HG03521 (cell line): ENCODE data around the gene SUGT1.
"Not testable (repeated sequence)": the region's sequence is repeated elsewhere in the genome, so short reads cannot be mapped to it uniquely, and the experiment has no call there.

Source experiments
- ATAC-seq: cut with Tn5 transposase; IDR thresholded peaks from one replicate; pipeline ENCODE4 v1.9.1; 2021; ENCODE audit warnings: mild to moderate bottlenecking, moderate library complexity; ENCODE audit not compliant: unreplicated experiment

The SUGT1 gene

DNA sequence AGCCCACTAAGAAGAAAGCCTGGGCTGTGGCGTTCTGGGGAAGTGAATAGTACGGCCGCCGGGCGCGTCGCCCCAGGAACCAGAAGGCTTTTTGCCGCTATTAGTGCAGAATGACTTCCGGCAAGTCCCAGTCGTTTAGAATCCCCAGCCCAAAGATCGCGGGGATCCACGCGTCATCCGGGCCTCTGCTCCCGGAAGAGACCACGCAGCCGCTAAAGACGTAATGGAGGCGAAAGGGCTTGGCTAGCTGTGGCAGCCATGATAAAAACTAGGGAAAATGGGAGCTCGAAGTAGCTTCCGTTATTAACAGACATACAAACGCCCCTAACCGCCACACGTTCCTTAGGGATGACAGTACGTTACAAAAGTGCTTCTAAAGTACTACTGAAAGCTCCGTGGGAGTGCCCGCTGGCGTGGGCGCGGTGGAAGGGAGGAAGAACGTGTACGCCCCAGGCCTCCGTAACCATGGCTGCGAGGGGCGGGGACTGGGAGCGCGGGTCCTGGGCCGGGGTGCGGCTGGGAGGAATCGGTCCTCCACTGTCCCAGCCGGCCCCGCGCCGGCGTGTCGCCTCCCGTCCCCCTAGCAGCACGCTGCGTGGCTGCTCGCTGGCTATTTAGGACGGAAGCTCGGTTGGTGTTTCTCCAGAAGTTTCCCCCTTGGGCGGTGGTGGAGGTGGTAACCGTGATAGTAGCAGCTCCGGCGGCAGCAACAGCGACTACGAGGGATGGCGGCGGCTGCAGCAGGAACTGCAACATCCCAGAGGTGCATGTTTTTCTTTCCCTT is at the start of gene SUGT1:
Gene SUGT1 (plus strand): TSS at position 641 of the 784 bp plus-strand sequence. CDS start 85 bp downstream, at position 726.
- ATAC-seq, result peak; percentile 95

DNA sequence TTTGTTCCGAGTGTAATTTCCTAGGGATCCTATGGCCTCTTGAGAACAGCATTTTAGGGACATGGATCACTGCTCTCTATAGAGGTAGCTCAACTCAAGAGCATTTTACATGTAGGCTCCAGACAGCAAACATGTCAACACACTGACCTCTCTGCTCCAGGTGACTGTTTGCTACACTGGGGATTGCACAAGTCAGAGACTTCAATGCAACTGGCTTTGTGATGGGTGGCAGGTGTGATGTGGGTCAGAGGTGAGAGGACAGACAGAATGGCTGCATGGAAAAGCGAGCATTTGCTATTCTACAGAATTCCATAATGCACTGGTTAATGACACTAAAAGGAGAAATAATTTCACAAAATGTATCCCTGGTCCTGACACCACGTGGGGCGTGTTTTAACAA is 49.3 kb upstream of the SUGT1 start:
- not testable (repeated sequence) for ATAC-seq

DNA sequence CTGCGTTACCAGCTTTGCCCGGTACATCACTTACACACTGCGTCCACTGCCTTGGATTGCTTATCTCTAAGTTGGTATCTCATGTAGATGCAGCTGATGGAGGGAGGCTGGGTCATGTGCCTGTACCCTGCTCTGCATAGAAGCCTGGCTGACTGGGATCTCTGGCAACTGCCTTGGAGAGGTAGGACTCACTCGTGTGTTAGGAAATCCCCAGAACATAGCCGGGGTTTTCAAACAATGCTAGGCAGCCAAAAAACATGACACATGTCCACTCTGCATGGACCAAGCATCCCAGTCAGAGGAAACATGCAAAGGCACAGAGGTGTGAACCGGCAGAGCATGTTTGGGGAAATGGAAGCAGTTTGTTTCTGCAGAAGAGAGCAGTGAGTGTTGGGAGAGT is 46.5 kb upstream of the SUGT1 start:
- ATAC-seq, result not testable (repeated sequence)

DNA sequence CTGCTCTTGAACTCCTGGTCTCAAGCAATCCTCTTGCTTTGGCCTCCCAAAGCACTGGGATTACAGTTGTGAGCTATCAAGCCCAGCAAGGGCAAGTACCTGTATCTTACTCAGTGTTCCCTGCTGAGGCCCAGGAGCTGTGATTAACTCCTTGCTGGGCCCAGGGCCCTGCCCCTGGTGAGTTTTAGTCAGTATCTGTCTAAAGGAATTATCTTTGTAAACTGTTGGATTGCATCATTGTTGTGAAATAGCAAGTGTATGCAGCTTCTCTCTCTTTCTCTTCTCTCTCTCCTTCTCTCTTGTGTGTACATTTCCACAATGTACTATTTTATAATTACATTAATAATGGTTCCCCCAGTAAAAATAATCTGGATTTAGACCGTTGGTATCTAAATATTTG is 45.8 kb upstream of the SUGT1 start:
- not testable (repeated sequence) for ATAC-seq

DNA sequence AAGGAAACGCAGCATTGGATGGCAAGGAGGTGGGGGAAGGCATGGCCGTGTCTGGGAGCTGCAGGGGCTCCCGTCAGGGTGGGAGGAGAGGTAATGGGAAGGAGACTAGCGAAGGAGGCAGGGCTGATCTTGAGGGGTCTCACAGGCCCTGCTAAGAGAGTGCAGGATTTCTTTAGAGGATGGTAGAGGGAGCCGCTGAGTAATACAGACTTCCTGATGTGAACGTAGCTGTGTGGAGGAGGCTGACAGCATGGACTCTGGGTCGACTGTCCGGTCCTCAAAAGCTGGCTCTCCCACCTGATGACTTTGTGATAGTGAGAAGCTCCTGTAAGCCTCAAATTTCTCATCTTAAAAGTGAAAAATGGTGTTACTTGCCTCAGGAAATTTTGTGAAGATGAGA is 44.5 kb upstream of the SUGT1 start:
- ATAC-seq, result not testable (repeated sequence)

DNA sequence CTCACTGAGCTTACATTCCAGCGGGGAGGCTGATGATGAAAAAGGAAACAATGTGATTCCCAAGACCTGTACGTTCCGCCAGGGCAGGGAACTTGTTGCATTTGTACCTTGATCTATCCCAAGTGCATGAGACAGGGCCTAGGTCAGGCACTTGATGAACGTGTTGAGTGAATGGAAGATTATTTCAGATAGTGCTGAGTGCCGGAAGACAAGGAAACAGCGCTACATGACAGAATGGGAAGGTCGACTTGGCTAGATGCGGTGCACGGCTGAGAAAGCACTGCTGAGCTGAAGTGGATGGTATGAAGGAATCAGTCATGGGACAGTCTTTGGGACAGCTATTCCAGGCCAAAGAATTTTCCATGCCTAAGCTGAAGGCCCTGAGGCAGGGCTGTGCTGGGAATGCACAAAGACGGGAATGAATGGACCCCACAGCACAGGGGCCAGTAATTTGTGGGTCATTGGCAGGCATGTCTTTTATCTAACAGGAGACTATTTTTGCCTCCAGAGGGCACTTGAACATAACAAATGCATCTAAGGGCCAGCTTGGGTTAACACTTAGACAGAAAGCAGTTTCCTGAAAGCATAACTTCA is 43.5 kb upstream of the SUGT1 start:
- peak; percentile 66 for ATAC-seq

DNA sequence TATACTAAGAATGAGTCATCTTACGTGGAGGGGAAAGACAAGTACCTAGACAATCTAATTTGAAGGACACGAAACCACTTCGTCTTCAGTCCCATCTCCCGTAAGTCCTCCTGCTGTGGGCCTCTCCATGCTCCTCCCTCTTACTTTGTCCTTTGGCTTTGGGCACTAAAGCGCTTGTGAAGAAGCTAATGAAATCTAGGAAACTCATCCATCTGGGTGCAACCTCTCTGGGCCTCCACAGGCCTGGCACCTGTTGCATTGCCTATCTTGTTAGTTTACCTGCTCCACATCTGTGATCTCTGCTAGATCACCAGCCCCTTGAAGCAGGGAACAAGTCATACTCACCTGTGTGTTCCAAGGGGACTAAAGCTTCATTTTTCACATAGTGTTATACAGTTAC is 42.5 kb upstream of the SUGT1 start:
- ATAC-seq, result not testable (repeated sequence)

DNA sequence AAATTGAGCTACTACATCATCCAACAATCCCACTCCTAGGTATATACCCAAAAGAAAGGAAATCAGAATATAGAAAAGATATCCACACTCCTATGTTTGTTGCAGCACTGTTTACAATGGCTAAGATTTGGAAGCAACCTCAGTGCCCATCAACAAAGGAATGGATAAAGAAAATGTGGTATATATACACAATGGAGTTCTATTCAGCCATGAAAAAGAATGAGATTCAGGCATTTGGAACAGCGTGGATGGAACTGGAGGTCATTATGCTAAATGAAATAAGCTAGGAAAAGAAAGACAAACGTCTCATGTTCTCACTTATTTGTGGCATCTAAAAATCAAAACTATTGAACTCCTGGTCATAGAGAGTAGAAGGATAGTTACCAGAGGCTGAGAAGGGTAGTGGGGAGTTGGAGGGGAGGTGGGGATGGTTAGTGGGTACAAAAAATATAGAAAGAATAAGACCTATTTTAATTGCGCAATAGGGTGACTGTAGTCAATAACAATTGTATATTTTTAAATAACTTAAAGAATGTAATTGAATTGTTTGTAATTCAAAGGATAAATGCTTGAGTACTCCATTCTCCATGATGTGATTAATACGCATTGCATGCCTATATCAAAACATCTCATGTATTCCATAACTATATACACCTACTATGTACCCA is 37.4 kb upstream of the SUGT1 start:
- ATAC-seq, result no peak

DNA sequence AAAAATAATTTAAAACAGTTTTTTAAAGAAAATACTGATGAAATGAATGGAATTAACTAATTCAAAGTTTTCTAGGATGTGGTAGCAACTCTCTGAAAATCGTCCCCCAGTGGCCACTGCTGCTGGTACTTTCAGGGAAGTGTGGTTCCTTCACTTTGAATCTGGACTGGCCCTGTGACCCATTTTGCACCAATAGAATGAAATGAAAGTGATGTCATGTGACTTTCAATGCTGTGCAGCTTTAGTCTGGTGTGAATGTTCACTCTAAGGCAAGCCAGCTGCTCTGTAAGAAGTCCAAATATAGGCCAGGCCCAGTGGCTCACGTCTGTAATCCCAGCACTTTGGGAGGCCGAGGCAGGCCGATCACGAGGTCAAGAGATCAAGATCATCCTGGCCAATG is 36.8 kb upstream of the SUGT1 start:
- ATAC-seq, result no peak

DNA sequence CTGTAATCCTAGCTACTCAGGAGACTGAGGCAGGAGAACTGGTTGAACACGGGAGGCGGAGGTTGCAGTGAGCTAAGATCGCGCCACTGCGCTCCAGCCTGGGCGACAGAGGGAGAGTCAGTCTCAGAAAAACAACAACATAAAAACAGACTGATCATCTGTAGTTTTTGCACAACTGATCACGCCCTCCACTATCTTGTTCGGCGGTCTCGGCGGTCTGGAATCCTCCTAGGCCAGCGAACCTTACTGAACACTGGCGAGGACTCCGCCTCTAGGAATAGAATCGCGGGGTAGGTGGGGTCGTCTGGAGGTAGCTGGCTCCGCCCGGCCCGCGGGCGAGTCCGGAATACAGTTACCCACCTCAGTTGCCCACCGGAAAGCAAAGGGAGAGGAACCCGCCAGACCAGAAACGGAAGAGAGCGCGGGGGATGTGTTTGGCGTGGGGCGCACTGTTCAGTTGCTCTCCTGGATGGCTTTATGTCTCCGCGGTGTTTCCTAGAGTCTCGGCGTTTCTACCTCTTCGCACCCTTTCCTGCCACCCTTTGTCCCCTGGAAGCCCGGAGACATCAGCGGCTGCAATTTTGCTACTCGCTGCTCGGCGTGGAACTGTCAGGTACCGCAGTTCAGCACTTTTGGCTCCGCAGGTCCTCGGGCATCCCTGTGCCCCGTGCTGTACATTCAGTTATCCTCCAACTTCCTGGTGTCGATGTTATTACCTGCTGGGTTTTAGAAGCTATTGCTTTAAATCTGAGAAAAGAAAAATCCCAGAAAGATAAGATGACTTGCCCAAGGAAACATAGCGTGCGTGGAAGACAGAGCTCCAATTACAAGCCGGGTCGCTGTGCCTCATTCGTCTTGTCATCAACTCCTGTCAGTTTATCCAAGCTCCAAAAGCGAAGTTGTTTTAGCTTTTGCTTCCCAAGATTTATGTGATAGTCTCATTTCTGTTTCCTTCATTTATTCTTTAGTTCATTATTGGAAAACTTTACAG is 35.3 kb upstream of the SUGT1 start:
- peak; percentile 95 for ATAC-seq

DNA sequence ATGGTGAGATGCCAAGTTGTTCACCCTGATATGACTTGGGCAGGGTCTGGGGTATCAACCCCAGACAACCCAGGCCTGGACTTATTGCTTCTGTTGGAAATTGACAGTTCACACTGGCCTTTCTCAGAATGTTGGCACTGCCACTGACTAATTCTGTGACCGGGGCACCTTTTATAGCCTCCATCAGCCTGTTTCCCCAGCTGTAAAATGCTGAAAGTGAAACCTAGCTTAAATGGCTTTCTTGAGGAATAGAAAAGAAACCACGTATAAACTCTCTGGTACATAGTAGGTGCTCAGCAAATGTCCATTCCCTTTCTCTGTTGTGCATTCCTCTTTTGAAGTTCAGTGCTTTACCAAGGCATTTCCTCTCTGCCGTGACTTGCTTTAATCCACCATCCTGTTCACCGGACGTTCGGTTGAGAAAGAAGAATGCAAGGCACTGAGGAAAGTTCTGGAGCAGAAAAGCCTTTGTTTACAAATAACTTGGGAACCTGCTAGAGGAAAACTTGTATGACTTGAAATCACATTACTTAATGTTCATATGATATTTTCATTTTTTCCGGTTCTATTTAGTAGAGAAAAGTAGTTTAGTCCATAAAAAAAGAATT is 21.4 kb upstream of the SUGT1 start:
- ATAC-seq, result not testable (repeated sequence)

DNA sequence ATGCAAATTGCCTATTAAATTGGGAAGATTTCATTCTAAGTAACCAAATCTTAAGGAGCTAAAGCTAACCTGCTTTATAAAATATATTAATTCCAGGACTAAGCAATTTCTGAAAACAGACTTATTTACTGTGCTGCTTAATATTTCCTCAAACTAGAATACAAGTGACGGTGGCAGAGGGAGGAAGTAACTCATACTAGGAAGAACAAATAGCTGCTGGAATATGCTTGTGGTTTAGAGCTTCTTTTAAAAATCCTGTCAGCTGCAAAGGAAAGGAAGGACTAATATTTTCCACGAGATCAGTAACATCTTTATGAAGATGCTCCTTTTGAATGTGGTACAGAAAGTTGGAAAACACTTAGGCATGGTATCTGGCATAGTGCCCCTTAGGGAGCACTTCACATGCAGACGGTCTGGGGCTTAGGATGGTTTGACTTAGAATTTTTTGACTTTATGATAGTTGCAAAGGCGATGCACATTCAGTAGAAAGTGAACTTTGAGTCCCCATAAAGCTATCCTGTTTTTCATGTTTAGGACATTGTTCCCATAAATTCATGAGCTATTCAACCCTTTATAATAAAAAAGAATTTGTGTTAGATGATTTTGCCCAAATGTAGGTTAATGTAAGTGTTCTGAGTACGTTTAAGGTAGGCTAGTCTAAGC is 13.8 kb upstream of the SUGT1 start:
- no peak for ATAC-seq

DNA sequence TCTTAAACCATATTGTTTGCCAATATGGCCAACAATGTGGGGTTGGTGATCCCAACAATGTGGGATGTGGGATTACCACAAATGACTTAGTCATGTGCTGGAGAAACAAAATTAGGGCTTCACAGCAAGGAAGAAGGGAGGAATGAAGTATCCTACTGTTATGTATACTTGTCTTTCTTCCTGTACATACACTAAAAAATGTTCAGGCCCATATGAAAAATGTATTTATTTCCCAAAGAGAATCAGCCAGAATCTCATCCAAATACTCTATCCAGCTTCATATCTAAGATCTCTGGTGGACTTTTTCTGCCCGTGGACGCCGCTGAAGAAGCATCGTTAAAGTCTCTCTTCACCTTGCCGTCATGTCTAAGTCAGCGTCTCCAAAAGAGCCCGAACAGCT is 10.5 kb upstream of the SUGT1 start, which contains the start of gene HNRNPA1L2:
Gene HNRNPA1L2 (plus strand): TSS at position 301 of the 400 bp plus-strand sequence. CDS start 62 bp downstream, at position 363.
- ATAC-seq, result no peak

DNA sequence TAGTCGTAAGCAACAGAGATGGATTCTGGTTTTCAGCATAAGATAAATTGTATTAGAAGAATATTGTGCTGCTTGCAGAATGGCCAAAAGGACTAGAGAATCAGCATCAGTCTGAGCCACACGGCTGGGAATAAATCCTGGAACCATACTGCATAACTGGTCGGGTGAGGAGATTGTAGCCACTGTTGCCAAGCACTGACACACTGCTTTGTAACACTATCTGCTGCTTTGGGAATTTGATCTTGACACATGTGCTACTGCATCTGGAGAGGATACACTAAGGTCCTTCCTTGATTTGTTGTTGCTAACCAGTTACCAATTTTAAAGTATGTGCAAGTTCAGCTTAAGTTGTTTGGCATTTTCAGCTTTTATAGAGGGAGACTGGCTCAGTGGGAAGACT is 8.5 kb upstream of the SUGT1 start:
- no peak for ATAC-seq

DNA sequence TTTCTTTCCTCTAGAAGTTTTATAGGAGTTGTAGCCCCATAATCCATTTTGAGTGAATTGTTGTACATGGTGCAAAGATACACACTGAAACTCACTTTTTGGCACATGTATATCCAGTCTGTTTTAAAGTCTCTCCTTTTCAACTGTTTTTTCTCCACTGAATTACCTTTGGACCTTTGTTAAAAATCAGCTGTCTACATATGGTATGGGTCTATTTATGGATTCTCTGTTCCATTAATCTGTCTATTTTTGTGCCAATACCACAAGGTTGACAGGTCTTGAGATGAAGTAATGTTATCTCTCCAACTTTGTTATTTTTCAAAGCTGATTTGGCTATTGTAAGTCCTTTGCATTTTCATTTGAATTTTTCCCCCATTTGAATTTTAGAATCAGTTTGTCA is 5.7 kb upstream of the SUGT1 start:
- ATAC-seq, result no peak

DNA sequence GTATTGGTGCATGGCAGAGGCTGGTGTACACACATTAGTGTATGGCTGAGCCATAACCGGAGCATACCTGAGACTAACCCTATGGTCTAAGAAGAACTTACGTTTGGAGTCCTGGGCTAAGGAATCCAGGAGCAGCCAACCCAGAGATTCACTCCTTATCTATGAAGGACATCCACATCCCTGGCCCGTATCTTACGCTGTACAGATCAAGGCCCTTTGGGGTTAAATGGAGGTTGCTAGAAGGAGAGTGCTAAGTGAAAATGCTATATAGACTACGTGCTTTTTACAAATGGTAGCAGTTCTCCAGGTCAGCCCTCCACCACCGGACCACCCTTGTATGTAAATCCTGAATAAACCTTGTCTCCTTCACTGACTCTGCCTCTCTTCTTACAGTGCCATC is 1.9 kb upstream of the SUGT1 start:
- ATAC-seq, result no peak

DNA sequence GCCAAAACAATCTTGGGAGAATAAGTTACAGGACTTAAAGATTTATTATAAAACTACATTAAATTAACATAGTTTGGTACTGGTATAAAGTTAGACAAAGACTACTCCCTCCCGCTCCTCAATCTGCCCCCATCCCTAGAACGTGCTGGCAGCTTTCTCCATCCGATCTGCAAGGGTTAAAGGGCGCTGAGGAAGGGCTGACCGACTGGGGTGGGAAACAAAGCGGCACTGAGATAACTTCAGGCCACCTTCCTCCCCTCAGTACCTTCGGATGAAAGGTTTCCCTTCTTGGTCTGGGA is 790 bp upstream of the SUGT1 start:
- ATAC-seq, result no peak

DNA sequence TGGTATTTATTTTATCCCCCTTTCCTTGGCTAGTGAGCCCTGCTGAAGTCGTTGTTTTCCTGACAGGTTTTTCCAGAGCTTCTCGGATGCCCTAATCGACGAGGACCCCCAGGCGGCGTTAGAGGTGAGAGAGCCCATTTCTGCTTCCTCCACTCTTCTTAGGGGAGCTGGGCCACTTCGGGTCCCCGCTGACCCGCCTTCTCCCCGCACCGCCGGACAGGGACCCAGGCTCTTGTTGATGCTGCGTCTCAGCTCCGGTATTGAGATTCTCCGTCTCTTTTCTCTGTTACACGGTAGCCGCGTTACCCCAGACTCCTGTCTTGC is 306 bp downstream of the SUGT1 start:
- peak; percentile 27 for ATAC-seq

DNA sequence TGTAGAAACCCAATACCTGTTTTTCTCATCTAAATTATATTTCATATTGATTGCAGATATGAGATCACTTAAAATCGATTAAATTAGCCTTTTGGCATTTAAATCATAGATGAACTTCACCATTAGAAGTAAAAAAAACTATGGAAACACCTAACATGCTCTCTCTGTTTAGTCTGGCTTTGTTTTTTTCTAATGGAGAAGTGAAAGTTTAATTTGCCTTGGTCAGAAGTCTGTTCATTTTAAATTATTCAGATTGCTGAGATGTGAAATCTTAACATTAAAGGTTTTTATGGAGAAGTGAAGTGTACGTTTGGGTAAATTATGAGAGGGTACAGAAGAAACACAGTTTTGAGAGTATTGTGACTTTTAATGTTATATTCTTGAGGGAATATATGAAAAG is 6.7 kb downstream of the SUGT1 start:
- ATAC-seq, result no peak

DNA sequence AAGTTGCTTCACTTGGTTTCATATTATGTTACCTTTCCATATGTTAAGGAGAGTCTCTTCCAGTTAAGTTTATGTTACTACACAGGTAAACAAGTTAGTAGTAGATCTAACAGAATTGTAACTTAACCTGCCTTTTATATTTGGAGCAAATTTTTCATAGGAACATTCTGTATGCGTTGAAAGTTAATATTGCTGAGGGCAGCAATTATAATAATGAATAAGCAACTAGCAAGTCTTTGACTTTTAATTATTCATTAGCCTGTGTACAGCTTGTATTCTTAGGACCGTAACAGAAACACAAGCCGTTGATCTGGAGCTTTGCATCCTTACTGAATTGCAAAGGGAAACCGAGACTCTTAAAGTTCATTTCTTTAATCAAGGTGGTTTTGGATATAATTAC is 11.6 kb downstream of the SUGT1 start:
- no peak for ATAC-seq
